ENCODE results near the gene ERV3-1.

DNA sequence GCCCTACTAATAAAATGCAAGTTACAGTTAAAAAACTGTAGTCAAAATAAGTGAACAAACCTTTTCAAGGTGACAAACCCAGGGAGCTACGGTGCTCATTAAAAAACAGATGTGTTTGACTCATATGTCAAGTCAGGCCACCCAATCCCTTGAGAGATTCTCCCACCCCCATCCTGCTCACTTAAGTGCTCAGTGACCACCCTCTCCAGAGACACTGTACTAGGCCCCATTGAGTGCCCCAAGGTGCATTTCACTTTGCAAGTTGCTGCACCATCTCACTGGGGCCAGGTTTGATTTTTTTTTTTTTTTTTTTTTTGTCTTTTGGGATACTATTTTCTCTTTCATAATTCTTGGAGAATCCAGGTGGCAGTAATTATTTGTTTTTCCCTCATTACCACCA lies 1.9 kb downstream of the ERV3-1 start:
- TF ChIP-seq, protein P1, sequence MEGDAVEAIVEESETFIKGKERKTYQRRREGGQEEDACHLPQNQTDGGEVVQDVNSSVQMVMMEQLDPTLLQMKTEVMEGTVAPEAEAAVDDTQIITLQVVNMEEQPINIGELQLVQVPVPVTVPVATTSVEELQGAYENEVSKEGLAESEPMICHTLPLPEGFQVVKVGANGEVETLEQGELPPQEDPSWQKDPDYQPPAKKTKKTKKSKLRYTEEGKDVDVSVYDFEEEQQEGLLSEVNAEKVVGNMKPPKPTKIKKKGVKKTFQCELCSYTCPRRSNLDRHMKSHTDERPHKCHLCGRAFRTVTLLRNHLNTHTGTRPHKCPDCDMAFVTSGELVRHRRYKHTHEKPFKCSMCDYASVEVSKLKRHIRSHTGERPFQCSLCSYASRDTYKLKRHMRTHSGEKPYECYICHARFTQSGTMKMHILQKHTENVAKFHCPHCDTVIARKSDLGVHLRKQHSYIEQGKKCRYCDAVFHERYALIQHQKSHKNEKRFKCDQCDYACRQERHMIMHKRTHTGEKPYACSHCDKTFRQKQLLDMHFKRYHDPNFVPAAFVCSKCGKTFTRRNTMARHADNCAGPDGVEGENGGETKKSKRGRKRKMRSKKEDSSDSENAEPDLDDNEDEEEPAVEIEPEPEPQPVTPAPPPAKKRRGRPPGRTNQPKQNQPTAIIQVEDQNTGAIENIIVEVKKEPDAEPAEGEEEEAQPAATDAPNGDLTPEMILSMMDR (IDR thresholded peaks at IDR 0.05; ENCODE audit: poor library complexity, severe bottlenecking), result no peak
- TF ChIP-seq SMC3 (conservative IDR thresholded peaks at IDR 0.05; ENCODE audit: poor library complexity) (no peak), EZH2 (IDR thresholded peaks at IDR 0.05; ENCODE audit: borderline replicate concordance, insufficient read depth, low read length, poor library complexity, severe bottlenecking) (no peak)
